Calu3 (cell line): ENCODE results near the gene GOLGA6D. TPM values are rescaled to one million over a fixed set of nuclear protein-coding genes. Genes with fewer than 3 reads are reported as not detected.
"Not testable (repeated sequence)": the region's sequence is repeated elsewhere in the genome, so short reads cannot be mapped to it uniquely, and the experiment has no call there.

Source experiments
- BruUV-seq: library from RNA; stranded (reverse); fragments of 400-500 nt; replicated peaks from 2 replicates; lab custom pipeline; 2021; lab: Mats Ljungman, UMichigan
- CTCF ChIA-PET: fragments of 300-600 bp; sonication (Branson Sonifier 250); formaldehyde crosslinking; loops from one replicate; lab custom pipeline; 2022; ENCODE audit warnings: antibody characterized with exemption; lab: Charles Lee
- DNase-seq: peaks from one replicate; pipeline ENCODE4 v3.0.0; 2022
- H3K27ac Mint-ChIP-seq: one replicate; pipeline ENCODE4 v1.8.0; 2022; ENCODE audit warnings: mixed read lengths; ENCODE audit not compliant: unreplicated experiment
- H3K27me3 Mint-ChIP-seq: one replicate; pipeline ENCODE4 v1.8.0; 2022; ENCODE audit warnings: mixed read lengths; ENCODE audit not compliant: unreplicated experiment
- H3K36me3 Mint-ChIP-seq: one replicate; pipeline ENCODE4 v1.8.0; 2022; ENCODE audit warnings: mild to moderate bottlenecking, moderate library complexity, mixed read lengths; ENCODE audit not compliant: insufficient read depth, unreplicated experiment
- H3K4me1 Mint-ChIP-seq: one replicate; pipeline ENCODE4 v1.8.0; 2022; ENCODE audit warnings: mild to moderate bottlenecking, low read depth, mixed read lengths; ENCODE audit not compliant: unreplicated experiment
- H3K4me3 Mint-ChIP-seq: one replicate; pipeline ENCODE4 v1.8.0; 2022; ENCODE audit warnings: mild to moderate bottlenecking, low read depth, moderate library complexity, mixed read lengths; ENCODE audit not compliant: unreplicated experiment
- H3K9me3 Mint-ChIP-seq: one replicate; pipeline ENCODE4 v1.8.0; 2022; ENCODE audit warnings: low read depth, mixed read lengths; ENCODE audit not compliant: unreplicated experiment
- intact Hi-C: fragments of 100-400 bp; cut with micrococcal nuclease; formaldehyde crosslinking; loops from one replicate; pipeline ENCODE4 v1.10.0; 2022; ENCODE audit not compliant: unreplicated experiment
- total RNA-seq: library from RNA; stranded (reverse); gene quantifications from 2 replicates; pipeline ENCODE4 v1.2.3, GENCODE V29; 2022
- TF ChIP-seq, protein P1 (sequence below): fragments of 200-600 bp; IDR thresholded peaks from one replicate; pipeline ENCODE4 v1.8.0; 2022; ENCODE audit warnings: antibody characterized with exemption; ENCODE audit not compliant: unreplicated experiment

Gene GOLGA6D
- total RNA-seq, 1 experiment from 2014 or later: not detected

DNA sequence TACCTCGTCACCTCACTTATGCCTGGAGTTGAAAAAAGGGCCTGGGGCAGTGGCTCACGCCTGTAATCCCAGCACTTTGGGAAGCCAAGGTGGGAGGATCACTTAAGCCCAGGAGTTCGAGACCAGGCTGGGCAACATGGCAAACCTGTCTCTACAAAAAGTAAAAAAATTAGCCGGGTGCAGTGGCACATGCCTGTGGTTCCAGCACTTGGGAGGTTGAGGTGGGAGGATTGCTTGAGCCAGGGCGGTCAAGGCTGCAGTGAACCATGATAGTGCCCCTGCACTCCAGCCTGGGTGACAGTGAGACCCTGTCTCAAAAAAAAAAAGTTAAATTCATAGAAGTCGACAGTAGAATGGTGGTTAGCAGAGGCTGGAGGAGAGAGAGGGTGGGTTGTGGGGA is 59.6 kb downstream of the GOLGA6D start:
- peaks cover 10% of the 10 kb centered on the region for H3K36me3 Mint-ChIP-seq
- H3K27ac Mint-ChIP-seq: no peak overlapping the region
- intact Hi-C loops: no loop called here
- H3K9me3 Mint-ChIP-seq: no peaks in the 10 kb centered on the region
- peaks cover 7% of the 10 kb centered on the region for H3K4me1 Mint-ChIP-seq
- no peak overlapping the region for H3K4me3 Mint-ChIP-seq
- no peak for DNase-seq
- BruUV-seq: no TSS peak
- no peaks in the 10 kb centered on the region for H3K27me3 Mint-ChIP-seq
- CTCF ChIA-PET: no interaction called here
- TF ChIP-seq, protein P1, sequence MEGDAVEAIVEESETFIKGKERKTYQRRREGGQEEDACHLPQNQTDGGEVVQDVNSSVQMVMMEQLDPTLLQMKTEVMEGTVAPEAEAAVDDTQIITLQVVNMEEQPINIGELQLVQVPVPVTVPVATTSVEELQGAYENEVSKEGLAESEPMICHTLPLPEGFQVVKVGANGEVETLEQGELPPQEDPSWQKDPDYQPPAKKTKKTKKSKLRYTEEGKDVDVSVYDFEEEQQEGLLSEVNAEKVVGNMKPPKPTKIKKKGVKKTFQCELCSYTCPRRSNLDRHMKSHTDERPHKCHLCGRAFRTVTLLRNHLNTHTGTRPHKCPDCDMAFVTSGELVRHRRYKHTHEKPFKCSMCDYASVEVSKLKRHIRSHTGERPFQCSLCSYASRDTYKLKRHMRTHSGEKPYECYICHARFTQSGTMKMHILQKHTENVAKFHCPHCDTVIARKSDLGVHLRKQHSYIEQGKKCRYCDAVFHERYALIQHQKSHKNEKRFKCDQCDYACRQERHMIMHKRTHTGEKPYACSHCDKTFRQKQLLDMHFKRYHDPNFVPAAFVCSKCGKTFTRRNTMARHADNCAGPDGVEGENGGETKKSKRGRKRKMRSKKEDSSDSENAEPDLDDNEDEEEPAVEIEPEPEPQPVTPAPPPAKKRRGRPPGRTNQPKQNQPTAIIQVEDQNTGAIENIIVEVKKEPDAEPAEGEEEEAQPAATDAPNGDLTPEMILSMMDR: no peak

GRCh38 chr15:75343953-75344352 is 61.3 kb downstream of the GOLGA6D start:
- Mint-ChIP-seq H3K4me1 (peaks cover 11% of the 10 kb centered on the region), H3K27me3 (peaks cover 13% of the 10 kb centered on the region), H3K36me3 (peaks cover 27% of the 10 kb centered on the region)
- intact Hi-C loops, H3K4me3 Mint-ChIP-seq, H3K9me3 Mint-ChIP-seq, DNase-seq, BruUV-seq, CTCF ChIA-PET, H3K27ac Mint-ChIP-seq: not testable (repeated sequence)

Other genes starting within 250 kb of the GOLGA6D start
- 77.2 and 86.5 TPM in 2 replicates for gene C15orf39, start 81.0 kb upstream of the GOLGA6D start, total RNA-seq
- gene GOLGA6C, start 24.5 kb upstream of the GOLGA6D start, total RNA-seq: not detected in 2 replicates
- 109 TPM in 2 replicates for gene COMMD4, start 53.2 kb downstream of the GOLGA6D start, total RNA-seq
- 11.8 and 13.2 TPM in 2 replicates for gene NEIL1, start 64.2 kb downstream of the GOLGA6D start, total RNA-seq
- 239 and 243 TPM in 2 replicates for gene MAN2C1, start 85.8 kb downstream of the GOLGA6D start, total RNA-seq
- gene SIN3A, start 168.9 kb downstream of the GOLGA6D start, total RNA-seq: 91.4 and 97.6 TPM in 2 replicates